OCI-LY3 (cell line): Measurements from ENCODE around the gene TRIM27.
"Not testable (repeated sequence)": the region's sequence is repeated elsewhere in the genome, so short reads cannot be mapped to it uniquely, and the experiment has no call there.

Source experiments
- H2AFZ ChIP-seq: fragments of 200-600, 300-600 bp; shearing (Covaris generic); 2 replicates; pipeline ENCODE4 v1.6.0; 2014; ENCODE audit warnings: antibody characterized with exemption, low read depth, low read length
- H3K27ac ChIP-seq: fragments of 200-600, 300-600 bp; sonication (generic); 2 replicates; pipeline ENCODE4 v1.5.1; 2014; ENCODE audit warnings: mild to moderate bottlenecking, low read length, moderate library complexity, mixed read lengths
- H3K27me3 ChIP-seq: fragments of 200-600, 300-600 bp; sonication (generic); 2 replicates; pipeline ENCODE4 v1.6.1; 2014; ENCODE audit warnings: low read depth, low read length, mixed read lengths
- H3K36me3 ChIP-seq: fragments of 200-600, 300-600 bp; sonication (generic); replicated peaks from 2 replicates; pipeline ENCODE3; 2014; ENCODE audit warnings: low read depth, low read length, mixed read lengths
- H3K4me1 ChIP-seq: fragments of 300-600, 200-600 bp; sonication (generic); 2 replicates; pipeline ENCODE4 v1.6.1; 2014; ENCODE audit warnings: low read length, mixed read lengths
- H3K4me2 ChIP-seq: fragments of 200-600, 300-600 bp; sonication (generic); 2 replicates; pipeline ENCODE4 v1.6.1; 2014; ENCODE audit warnings: low read length, mixed read lengths
- H3K4me3 ChIP-seq: fragments of 300-600, 200-600 bp; sonication (generic); 2 replicates; pipeline ENCODE4 v1.5.1; 2014; ENCODE audit warnings: antibody characterized with exemption, mild to moderate bottlenecking, low read length, moderate library complexity
- H3K79me2 ChIP-seq: fragments of 300-600, 200-600 bp; shearing (Covaris generic); 2 replicates; pipeline ENCODE4 v1.6.1; 2014; ENCODE audit warnings: mild to moderate bottlenecking, low read length, mixed read lengths
- H3K9ac ChIP-seq: fragments of 300-600, 200-600 bp; shearing (Covaris generic); 2 replicates; pipeline ENCODE4 v1.6.0; 2014; ENCODE audit warnings: mild to moderate bottlenecking, low read length, moderate library complexity
- H3K9me3 ChIP-seq: fragments of 200-600, 300-600 bp; shearing (Covaris generic); 2 replicates; pipeline ENCODE4 v1.6.1; 2014; ENCODE audit warnings: low read length, mixed read lengths; ENCODE audit not compliant: insufficient read depth
- H4K20me1 ChIP-seq: fragments of 200-600, 300-600 bp; sonication (generic); 2 replicates; pipeline ENCODE4 v1.6.1; 2016; ENCODE audit warnings: low read length, mixed read lengths; ENCODE audit not compliant: insufficient read depth
- EZH2phosphoT487 ChIP-seq: fragments of 200-600 bp; shearing (Covaris generic); IDR thresholded peaks from 2 replicates; pipeline ENCODE4 v1.6.1; 2018; ENCODE audit warnings: antibody characterized with exemption, mixed run types, low read depth
- TF ChIP-seq, protein P1 (sequence below): fragments of 200-600, 300-600 bp; sonication (generic); IDR thresholded peaks from 2 replicates; pipeline ENCODE4 v1.5.1; 2014; ENCODE audit warnings: antibody characterized with exemption, low read length, low read depth

The TRIM27 gene

DNA sequence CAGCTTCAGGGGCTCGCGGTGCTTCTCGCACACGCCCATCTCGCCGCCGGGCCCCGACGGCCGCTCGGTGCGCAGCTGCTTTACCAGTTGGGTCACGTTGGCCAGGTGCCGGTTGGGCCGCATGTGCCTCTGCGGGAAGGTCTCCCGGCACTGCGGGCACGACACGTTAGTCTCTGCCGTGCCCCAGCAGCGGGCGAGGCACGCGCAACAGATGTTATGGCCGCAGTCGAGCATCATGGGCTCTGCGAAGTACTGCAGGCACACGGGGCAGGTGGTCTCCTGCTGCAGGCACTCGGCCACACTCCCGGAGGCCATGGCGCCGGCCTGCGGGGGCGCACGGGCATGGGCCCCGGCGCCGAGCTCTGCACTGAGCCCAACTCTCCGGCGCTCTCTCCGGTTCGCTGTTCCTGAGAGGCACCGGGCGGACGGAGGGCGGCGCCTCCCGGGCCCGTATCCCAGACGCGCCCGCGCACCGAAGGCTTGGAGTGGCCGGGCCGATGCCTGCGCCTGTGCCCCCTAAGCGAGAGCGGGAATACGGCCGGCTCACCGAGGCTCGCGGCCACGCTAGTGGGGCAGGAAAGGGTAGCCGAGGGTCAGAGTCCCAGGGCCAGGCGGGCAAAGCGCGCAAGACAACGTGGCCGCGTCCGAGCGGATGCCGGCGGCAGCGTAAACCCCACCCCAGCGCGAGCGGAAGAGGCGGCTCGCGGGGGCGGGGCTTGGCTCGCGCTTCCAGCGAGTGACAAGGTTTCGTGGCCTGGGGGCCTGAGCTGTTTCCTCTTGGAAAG, at the start of gene TRIM27:
TRIM27 (minus strand) TSS at position 668 of the 785 bp plus-strand sequence; CDS start at position 315, 353 bp downstream.
- no peaks in the 10 kb centered on the region for H3K27me3 ChIP-seq
- H3K4me3 ChIP-seq = peak within 1 kb of the TSS; percentile 96
- H4K20me1 ChIP-seq = peaks cover 12% of the 10 kb centered on the region
- peaks cover 47% of the 10 kb centered on the region for H3K79me2 ChIP-seq
- H3K4me2 ChIP-seq = peak within 1 kb of the TSS; percentile 84
- H3K27ac ChIP-seq = peak within 1 kb of the TSS; percentile 76
- TF ChIP-seq, protein P1, sequence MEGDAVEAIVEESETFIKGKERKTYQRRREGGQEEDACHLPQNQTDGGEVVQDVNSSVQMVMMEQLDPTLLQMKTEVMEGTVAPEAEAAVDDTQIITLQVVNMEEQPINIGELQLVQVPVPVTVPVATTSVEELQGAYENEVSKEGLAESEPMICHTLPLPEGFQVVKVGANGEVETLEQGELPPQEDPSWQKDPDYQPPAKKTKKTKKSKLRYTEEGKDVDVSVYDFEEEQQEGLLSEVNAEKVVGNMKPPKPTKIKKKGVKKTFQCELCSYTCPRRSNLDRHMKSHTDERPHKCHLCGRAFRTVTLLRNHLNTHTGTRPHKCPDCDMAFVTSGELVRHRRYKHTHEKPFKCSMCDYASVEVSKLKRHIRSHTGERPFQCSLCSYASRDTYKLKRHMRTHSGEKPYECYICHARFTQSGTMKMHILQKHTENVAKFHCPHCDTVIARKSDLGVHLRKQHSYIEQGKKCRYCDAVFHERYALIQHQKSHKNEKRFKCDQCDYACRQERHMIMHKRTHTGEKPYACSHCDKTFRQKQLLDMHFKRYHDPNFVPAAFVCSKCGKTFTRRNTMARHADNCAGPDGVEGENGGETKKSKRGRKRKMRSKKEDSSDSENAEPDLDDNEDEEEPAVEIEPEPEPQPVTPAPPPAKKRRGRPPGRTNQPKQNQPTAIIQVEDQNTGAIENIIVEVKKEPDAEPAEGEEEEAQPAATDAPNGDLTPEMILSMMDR = no peak
- TF ChIP-seq EZH2phosphoT487 = no peak
- peaks cover 24% of the 10 kb centered on the region for H3K4me1 ChIP-seq
- H3K36me3 ChIP-seq = peaks cover 26% of the 10 kb centered on the region
- peak within 1 kb of the TSS; percentile 99 for H3K9ac ChIP-seq
- no peaks in the 10 kb centered on the region for H3K9me3 ChIP-seq
- H2AFZ ChIP-seq = peak within 1 kb of the TSS; percentile 83; the same call in 1 of the 2 replicates

- not testable (repeated sequence) for H3K9me3 ChIP-seq, H3K79me2 ChIP-seq, H3K27me3 ChIP-seq, H3K27ac ChIP-seq, H3K36me3 ChIP-seq, H3K4me2 ChIP-seq, H2AFZ ChIP-seq, H3K4me3 ChIP-seq, H3K9ac ChIP-seq, H3K4me1 ChIP-seq, H4K20me1 ChIP-seq
These were observed 46.3 kb upstream of the TRIM27 start for GRCh38 chr6:28970056-28970455.

- no peak for TF ChIP-seq EZH2phosphoT487
- TF ChIP-seq, protein P1 = no peak
- Histone ChIP-seq H2AFZ (no peak overlapping the region), H3K79me2 (no peaks in the 10 kb centered on the region), H3K27ac (no peak overlapping the region), H3K9ac (no peak overlapping the region), H3K27me3 (no peaks in the 10 kb centered on the region), H3K4me2 (no peak overlapping the region), H3K4me3 (no peak overlapping the region), H4K20me1 (no peaks in the 10 kb centered on the region), H3K9me3 (no peaks in the 10 kb centered on the region), H3K4me1 (no peaks in the 10 kb centered on the region), H3K36me3 (no peaks in the 10 kb centered on the region)
These were observed 45.3 kb upstream of the TRIM27 start for GRCh38 chr6:28969129-28969528.

DNA sequence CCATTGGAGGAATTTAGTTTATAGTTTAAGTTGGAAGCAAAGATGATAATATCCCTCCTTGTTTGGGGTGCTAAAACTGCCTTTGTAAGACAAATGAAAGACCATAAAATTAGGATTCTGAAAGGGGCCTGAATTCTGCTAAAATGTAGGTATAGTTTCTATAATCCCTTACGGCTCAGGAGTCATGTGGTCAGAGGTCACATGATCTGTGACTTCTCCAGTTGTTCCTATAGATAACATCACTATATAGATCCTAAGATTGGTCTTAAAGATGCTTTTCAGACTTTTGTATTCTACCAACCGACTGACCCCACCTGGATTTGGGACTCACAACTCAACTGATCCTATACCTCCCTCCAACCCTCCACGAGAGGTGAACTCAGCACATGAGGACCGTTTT, 44.7 kb upstream of the TRIM27 start:
- H3K27ac ChIP-seq = no peak overlapping the region
- no peak for TF ChIP-seq EZH2phosphoT487
- TF ChIP-seq, protein P1 = no peak
- H3K4me1 ChIP-seq = no peaks in the 10 kb centered on the region
- H3K79me2 ChIP-seq = no peaks in the 10 kb centered on the region
- no peaks in the 10 kb centered on the region for H3K27me3 ChIP-seq
- H3K4me3 ChIP-seq = no peak overlapping the region
- no peak overlapping the region for H3K4me2 ChIP-seq
- no peak overlapping the region for H3K9ac ChIP-seq
- no peaks in the 10 kb centered on the region for H3K9me3 ChIP-seq
- no peak overlapping the region for H2AFZ ChIP-seq
- no peaks in the 10 kb centered on the region for H4K20me1 ChIP-seq
- H3K36me3 ChIP-seq = no peaks in the 10 kb centered on the region
